Stimulated activated naive CD8-positive, alpha-beta T cell treated with anti-CD3 and anti-CD28 coated beads, Interleukin-15, Interleukin-2, amounts not matched to agents 100 U/mL and 50 U/mL, for 24 hours (primary cell): Measurements from ENCODE around the gene IRF3.

Experiments used
- ATAC-seq: fragments of 150-1000 bp; cut with Tn5 transposase; one replicate; pipeline ENCODE4 v1.10.0; 2021
- DNase-seq: peaks from one replicate; pipeline ENCODE4 v3.0.0; 2021

The IRF3 gene

GRCh38 chr19:49665351-49666119 is at the start of gene IRF3, which contains the start of gene BCL2L12:
IRF3 (minus strand) TSS chr19:49665857; CDS start chr19:49664838, 1,019 bp downstream.
BCL2L12 (plus strand) TSS chr19:49665933; CDS start chr19:49666693, 760 bp downstream.
- DNase-seq (peak; percentile 100), ATAC-seq (peak; percentile 92)

- ATAC-seq, result no peak
- DNase-seq, result no peak
Observed at GRCh38 chr19:49713236-49713845, 47.7 kb upstream of the IRF3 start.

GRCh38 chr19:49712397-49712859 is 46.8 kb upstream of the IRF3 start:
- no peak for DNase-seq
- ATAC-seq, result no peak

- DNase-seq, result no peak
- ATAC-seq, result no peak
Observed at GRCh38 chr19:49710372-49710951, 44.8 kb upstream of the IRF3 start.

- no peak for ATAC-seq
Observed at GRCh38 chr19:49705919-49706318, 40.3 kb upstream of the IRF3 start.

GRCh38 chr19:49704888-49705642 is 39.4 kb upstream of the IRF3 start:
- ATAC-seq, result no peak
- no peak for DNase-seq

More at GRCh38 chr19:49705919-49706318, 40.3 kb upstream of the IRF3 start:
- no peak for DNase-seq

- ATAC-seq, result peak; percentile 25
- no peak for DNase-seq
Observed at GRCh38 chr19:49701271-49701786, 35.7 kb upstream of the IRF3 start.

- ATAC-seq, result no peak
- DNase-seq, result no peak
Observed at GRCh38 chr19:49700563-49700962, 34.9 kb upstream of the IRF3 start.

- no peak for ATAC-seq
- no peak for DNase-seq
Observed at GRCh38 chr19:49699364-49699763, 33.7 kb upstream of the IRF3 start.

GRCh38 chr19:49696865-49697264 is 31.2 kb upstream of the IRF3 start:
- ATAC-seq (no peak), DNase-seq (no peak)

- DNase-seq (no peak), ATAC-seq (no peak)
Observed at GRCh38 chr19:49696115-49696514, 30.5 kb upstream of the IRF3 start.

GRCh38 chr19:49692147-49692506 is 26.5 kb upstream of the IRF3 start:
- ATAC-seq, result no peak
- no peak for DNase-seq

GRCh38 chr19:49691243-49692146 is 25.8 kb upstream of the IRF3 start:
- ATAC-seq (no peak), DNase-seq (peak; percentile 54)

- ATAC-seq (peak; percentile 41), DNase-seq (peak; percentile 70)
Observed at GRCh38 chr19:49690656-49691242, 25.1 kb upstream of the IRF3 start, which contains the start of gene CPT1C. CPT1C (plus strand) TSS chr19:49691116; CDS start chr19:49692253, 1,137 bp downstream.

- DNase-seq, result no peak
- peak; percentile 7 for ATAC-seq
Observed at GRCh38 chr19:49690079-49690655, 24.5 kb upstream of the IRF3 start.

GRCh38 chr19:49689133-49690078 is 23.7 kb upstream of the IRF3 start, which contains the start of gene ADM5:
ADM5 (plus strand) TSS chr19:49689594; CDS start chr19:49689838, 244 bp downstream.
- ATAC-seq (peak; percentile 16), DNase-seq (peak; percentile 64)

- ATAC-seq, result no peak
- no peak for DNase-seq
Observed at GRCh38 chr19:49688531-49689132, 23.0 kb upstream of the IRF3 start.

GRCh38 chr19:49687566-49688316 is 22.1 kb upstream of the IRF3 start:
- no peak for DNase-seq

More at GRCh38 chr19:49687566-49688316, 22.1 kb upstream of the IRF3 start:
- no peak for ATAC-seq
